Thyroid gland (tissue), 4 donors: ENCODE data around the gene UBE2Q1. TPM values are rescaled to one million over a fixed set of nuclear protein-coding genes. Genes with fewer than 3 reads are reported as not detected.

Experiments used
- DNase-seq, 2 donors: peaks; one replicate each; pipeline ENCODE4 v3.0.0-alpha.2; 2019
- H3K27ac ChIP-seq, 3 donors: fragments of 200-600 bp; sonication (generic); 1 replicate in 2 of 3; 2 replicates in 1 of 3; pipeline ENCODE4 v1.5.1; 2016 to 2019; ENCODE audit warnings: mild to moderate bottlenecking in 1 of 3, moderate library complexity in 1 of 3
- H3K27me3 ChIP-seq: fragments of 200-600 bp; sonication (generic); one replicate; pipeline ENCODE4 v1.5.1; 2019
- H3K36me3 ChIP-seq, 2 donors: fragments of 200-600 bp; sonication (generic); one replicate each; pipeline ENCODE4 v1.5.1; 2016 to 2019
- H3K4me1 ChIP-seq, 2 donors: fragments of 200-600 bp; sonication (generic); one replicate each; pipeline ENCODE4 v1.5.1; 2017 to 2019
- H3K4me3 ChIP-seq, 3 donors: fragments of 200-600 bp; sonication (generic); replicated peaks in 1 of 3; 1 replicate in 2 of 3; 2 replicates in 1 of 3; pipeline ENCODE4 v1.5.1; 2016; ENCODE audit warnings: mild to moderate bottlenecking in 1 of 3
- H3K9me3 ChIP-seq: fragments of 200-600 bp; sonication (generic); one replicate; pipeline ENCODE4 v1.5.1; 2017
- CTCF ChIP-seq, 6 experiments: fragments of 200-600 bp in 3 of 6; fragments of 450-650 bp in 3 of 6; sonication (generic) in 3 of 6; IDR thresholded peaks; one replicate each; pipeline ENCODE4 v1.5.1; 2016 to 2019; ENCODE audit warnings: antibody characterized with exemption in 6 of 6, mild to moderate bottlenecking in 2 of 6, inconsistent platforms in 1 of 6, moderate library complexity in 1 of 6
- POLR2A ChIP-seq, 2 donors: fragments of 450-650 bp; IDR thresholded peaks; one replicate each; pipeline ENCODE4 v1.6.1; 2017; ENCODE audit warnings: antibody characterized with exemption in 2 of 2, mild to moderate bottlenecking in 2 of 2, moderate library complexity in 1 of 2
- WGBS, 2 donors: methylation state at CpG; one replicate each; pipeline ENCODE4 v1.1.5; 2017; 5-methylcytosine and 5-hydroxymethylcytosine counted together
- intact Hi-C: fragments of 100-400 bp; cut with DNase I; formaldehyde crosslinking; loops from one replicate; pipeline ENCODE4 v1.15.1; 2023
- total RNA-seq, 4 donors: library from RNA; depleted of rRNA; stranded (reverse); fragments of >200 nt; gene quantifications; one replicate each; pipeline ENCODE4 v1.2.3, GENCODE V29; 2016

UBE2Q1 gene
- total RNA-seq, 4 donors from 2014 or later: 24.5 to 61.3 (median 28.7) TPM

GRCh38 chr1:154593390-154593789 lies 34.9 kb upstream of the UBE2Q1 start:
- DNase-seq: no peak
- H3K4me1 ChIP-seq: no peaks in the 10 kb centered on the region
- no peak overlapping the region for H3K4me3 ChIP-seq
- intact Hi-C loops: no loop called here
- no peaks in the 10 kb centered on the region for H3K27me3 ChIP-seq
- H3K27ac ChIP-seq: no peak overlapping the region
- no peaks in the 10 kb centered on the region for H3K9me3 ChIP-seq
- TF ChIP-seq CTCF (IDR thresholded peaks at IDR 0.05) (no peak), POLR2A (IDR thresholded peaks at IDR 0.05) (no peak)
- peaks cover 84 to 93% of the 10 kb centered on the region in 2 donors for H3K36me3 ChIP-seq

GRCh38 chr1:154591206-154591605 lies 32.7 kb upstream of the UBE2Q1 start:
- Histone ChIP-seq H3K27ac (no peak overlapping the region), H3K4me3 (no peak overlapping the region), H3K9me3 (no peaks in the 10 kb centered on the region), H3K36me3 (peaks cover 85 to 93% of the 10 kb centered on the region in 2 donors), H3K27me3 (no peaks in the 10 kb centered on the region), H3K4me1 (no peaks in the 10 kb centered on the region)
- intact Hi-C loops: no loop called here
- no peak for DNase-seq
- 91 to 94% methylated on average over 7 of the region's 7 CpGs for WGBS, 2 donors
- TF ChIP-seq CTCF (IDR thresholded peaks at IDR 0.05): no peak
- no peak for TF ChIP-seq POLR2A (IDR thresholded peaks at IDR 0.05)

GRCh38 chr1:154590756-154591155 lies 32.3 kb upstream of the UBE2Q1 start:
- Histone ChIP-seq H3K27ac (no peak overlapping the region), H3K9me3 (no peaks in the 10 kb centered on the region), H3K4me1 (no peaks in the 10 kb centered on the region), H3K36me3 (peaks cover 86 to 93% of the 10 kb centered on the region in 2 donors), H3K4me3 (no peak overlapping the region), H3K27me3 (no peaks in the 10 kb centered on the region)
- DNase-seq: no peak
- 87 to 92% methylated on average over 5 of the region's 5 CpGs for WGBS, 2 donors
- no peak for TF ChIP-seq CTCF (IDR thresholded peaks at IDR 0.05)
- TF ChIP-seq POLR2A (IDR thresholded peaks at IDR 0.05): no peak
- intact Hi-C loops: no loop called here

GRCh38 chr1:154589780-154590179 lies 31.3 kb upstream of the UBE2Q1 start:
- no peaks in the 10 kb centered on the region for H3K4me1 ChIP-seq
- intact Hi-C loops: no loop called here
- 82 to 91% methylated on average over 9 to 10 of the region's 10 CpGs for WGBS, 2 donors
- H3K36me3 ChIP-seq: peaks cover 93 to 95% of the 10 kb centered on the region in 2 donors
- H3K4me3 ChIP-seq: no peak overlapping the region
- no peak overlapping the region for H3K27ac ChIP-seq
- no peak for DNase-seq
- no peak for TF ChIP-seq POLR2A (IDR thresholded peaks at IDR 0.05)
- TF ChIP-seq CTCF (IDR thresholded peaks at IDR 0.05): no peak
- H3K9me3 ChIP-seq: no peaks in the 10 kb centered on the region
- no peaks in the 10 kb centered on the region for H3K27me3 ChIP-seq

GRCh38 chr1:154586641-154587040 lies 28.2 kb upstream of the UBE2Q1 start:
- Histone ChIP-seq H3K4me3 (no peak overlapping the region), H3K27me3 (no peaks in the 10 kb centered on the region), H3K4me1 (no peaks in the 10 kb centered on the region), H3K9me3 (no peaks in the 10 kb centered on the region), H3K27ac (no peak overlapping the region), H3K36me3 (peaks cover 98% of the 10 kb centered on the region in 2 donors)
- 87 to 90% methylated on average over 6 of the region's 6 CpGs for WGBS, 2 donors
- no peak for TF ChIP-seq CTCF (IDR thresholded peaks at IDR 0.05)
- TF ChIP-seq POLR2A (IDR thresholded peaks at IDR 0.05): no peak
- no peak for DNase-seq
- intact Hi-C loops: no loop called here
